ENCODE measurements around the gene SPTBN2. TPM values are rescaled to one million over a fixed set of nuclear protein-coding genes. Genes with fewer than 3 reads are reported as not detected.
A peak's percentile ranks its signal among the peaks of the same experiment; 100 is the strongest.

The SPTBN2 gene
- total and polyA plus RNA-seq, 2 of the 8 experiments (the other 6 are each of a cell fraction or from before 2014, with no cell fraction given), result 19.1 to 69.0 TPM

- H3K4me2 ChIP-seq (ENCODE audit: insufficient read depth in 1 of 2, low read depth in 2 of 2, low read length in 2 of 2), result no peak overlapping the region
- H3K23ac ChIP-seq (ENCODE audit: insufficient read length), result no peak overlapping the region
- peaks cover 45 to 50% of the 10 kb centered on the region in 2 experiments for H4K20me1 ChIP-seq (replicated peaks in 1 of 2; ENCODE audit: control insufficient read depth in 1 of 2, insufficient read depth in 2 of 2, low read length in 2 of 2)
- H3K27me3 ChIP-seq (replicated peaks in 1 of 4; ENCODE audit: control insufficient read depth in 3 of 4, extremely low read depth in 1 of 4, insufficient read depth in 3 of 4, low read length in 3 of 4), result no peaks in the 10 kb centered on the region
- no peak overlapping the region for H3K4me3 ChIP-seq (ENCODE audit: extremely low read depth in 1 of 4, insufficient read depth in 2 of 4, low read depth in 3 of 4, low read length in 4 of 4)
- no peak overlapping the region for H3K4ac ChIP-seq (replicated peaks; ENCODE audit: insufficient read length, low read depth, low read length)
- H2BK120ac ChIP-seq (replicated peaks; ENCODE audit: low read depth, low read length), result no peak overlapping the region
- H3K18ac ChIP-seq (ENCODE audit: extremely low read depth, low read length), result no peak overlapping the region
- H4K8ac ChIP-seq (ENCODE audit: extremely low read depth, insufficient read depth, low read length), result no peak overlapping the region
- peaks cover 6% of the 10 kb centered on the region for H3K79me1 ChIP-seq (ENCODE audit: low read depth, low read length)
- WGBS, 2 experiments (ENCODE audit: extremely low coverage in 1 of 2, insufficient coverage in 1 of 2, insufficient read length in 1 of 2, insufficient replicate concordance in 2 of 2, low coverage in 1 of 2, low lambda C conversion rate in 2 of 2, missing lambda C conversion rate in 1 of 2), result 97% methylated on average over 4 of the region's 4 CpGs; no CpG with 5 or more reads in 1 of the 2 experiments
- no peak for FAIRE-seq
- H2BK15ac ChIP-seq (ENCODE audit: low read length), result no peak overlapping the region
- H2AK5ac ChIP-seq (ENCODE audit: low read depth, low read length), result no peak overlapping the region
- ChIA-PET POLR2A (ENCODE audit: partially characterized antibody) (interaction anchor here (1.4 to 66.2 kb wide), 6 partner anchors 4 to 133 kb away, joined by 4 to 2165 read pairs (median 10); partner anchors contain the start of genes CCDC87, CCS, CTSF and RBM14), CTCF (ENCODE audit: partially characterized antibody) (interaction anchor here (1.0 to 1.8 kb wide), 2 partner anchors 30 to 66 kb away, joined by 4 to 5 read pairs; partner anchors contain the start of gene RBM4B)
- H3K56ac ChIP-seq (replicated peaks; ENCODE audit: insufficient read length, low read depth, low read length), result no peak overlapping the region
- H2AFZ ChIP-seq (ENCODE audit: low read length), result no peak overlapping the region
- no peak overlapping the region for H4K5ac ChIP-seq (ENCODE audit: insufficient read length, low read depth, low read length)
- peaks cover 46 to 96% of the 10 kb centered on the region in 2 experiments for H3K79me2 ChIP-seq (ENCODE audit: control insufficient read depth in 1 of 2, insufficient read depth in 2 of 2, low read length in 2 of 2)
- H2BK12ac ChIP-seq (ENCODE audit: low read depth, low read length), result no peak overlapping the region
- TF ChIP-seq POLR2A (IDR thresholded peaks at IDR 0.05; ENCODE audit: control extremely low read depth in 1 of 2, low read depth in 2 of 2, low read length in 2 of 2) (peak in 1 of 2 experiments; percentile 57; a peak in 2 of 3 replicates), EZH2 (IDR thresholded peaks at IDR 0.05; ENCODE audit: low read depth, low read length, severe bottlenecking) (no peak), POLR2AphosphoS5 (IDR thresholded peaks at IDR 0.05; ENCODE audit: low read depth, low read length) (peak; percentile 45; the same call in 1 of the 2 replicates)
- peaks cover 37 to 88% (median 66%) of the 10 kb centered on the region in 4 experiments for H3K36me3 ChIP-seq (ENCODE audit: control insufficient read depth in 2 of 4, insufficient read depth in 4 of 4, low read length in 3 of 4)
- H3K14ac ChIP-seq (ENCODE audit: insufficient read length), result no peak overlapping the region
- peaks cover 0 to 7% (median 2%) of the 10 kb centered on the region in 4 experiments; a peak in 3 of 7 replicates for H3K4me1 ChIP-seq (replicated peaks in 1 of 4; ENCODE audit: control insufficient read depth in 3 of 4, insufficient read depth in 4 of 4, low read length in 3 of 4)
- H2BK20ac ChIP-seq (ENCODE audit: low read length), result no peak overlapping the region
- H3K9ac ChIP-seq (replicated peaks in 1 of 4; ENCODE audit: extremely low read depth in 1 of 4, low read depth in 3 of 4, low read length in 3 of 4), result no peak overlapping the region
- H2BK5ac ChIP-seq (ENCODE audit: low read depth, low read length), result no peak overlapping the region
- H3K27ac ChIP-seq (ENCODE audit: low read depth, low read length), result no peak overlapping the region
- H4K91ac ChIP-seq (replicated peaks; ENCODE audit: insufficient read length, low read length), result no peak overlapping the region
- no peaks in the 10 kb centered on the region for H3K9me3 ChIP-seq (ENCODE audit: insufficient read depth in 2 of 2, low read depth in 1 of 2, low read length in 1 of 2)
- no peaks in the 10 kb centered on the region for H3K23me2 ChIP-seq (ENCODE audit: low read depth, low read length)
- DNase-seq (ENCODE audit: low read depth in 1 of 2, low spot score in 2 of 2), result no peak
These were observed 82.2 kb downstream of the SPTBN2 start for GRCh38 chr11:66646828-66647227.

Data from H1 (cell line).